ENCODE results near the gene THSD4.
"Not testable (repeated sequence)": the region's sequence is repeated elsewhere in the genome, so short reads cannot be mapped to it uniquely, and the experiment has no call there.

THSD4 gene

GRCh38 chr15:71357967-71358366 is 242.7 kb downstream of the THSD4 start:
- DNase-seq: no peak

- no peak for DNase-seq
These were observed 244.0 kb downstream of the THSD4 start for GRCh38 chr15:71359246-71359645.

GRCh38 chr15:71362556-71362955 is 247.3 kb downstream of the THSD4 start:
- DNase-seq: no peak

GRCh38 chr15:71362987-71363968 is 248.0 kb downstream of the THSD4 start:
- DNase-seq: no peak

GRCh38 chr15:71364117-71364584 is 248.9 kb downstream of the THSD4 start:
- no peak for DNase-seq

GRCh38 chr15:71366522-71366921 is 251.3 kb downstream of the THSD4 start:
- no peak for DNase-seq

- DNase-seq: no peak
These were observed 251.7 kb downstream of the THSD4 start for GRCh38 chr15:71366926-71367325.

- DNase-seq: not testable (repeated sequence)
These were observed 252.5 kb downstream of the THSD4 start for GRCh38 chr15:71367737-71368136.

GRCh38 chr15:71372769-71373168 is 257.5 kb downstream of the THSD4 start:
- peak; percentile 16 for DNase-seq

GRCh38 chr15:71373917-71374316 is 258.6 kb downstream of the THSD4 start:
- no peak for DNase-seq

GRCh38 chr15:71374607-71375352 is 259.5 kb downstream of the THSD4 start:
- DNase-seq: no peak

GRCh38 chr15:71375934-71376333 is 260.7 kb downstream of the THSD4 start:
- DNase-seq: no peak

- DNase-seq: no peak
These were observed 264.6 kb downstream of the THSD4 start for GRCh38 chr15:71379893-71380292.

- no peak for DNase-seq
These were observed 265.1 kb downstream of the THSD4 start for GRCh38 chr15:71380345-71380744.

GRCh38 chr15:71384501-71384900 is 269.2 kb downstream of the THSD4 start:
- no peak for DNase-seq

GRCh38 chr15:71385026-71385425 is 269.8 kb downstream of the THSD4 start:
- no peak for DNase-seq

- no peak for DNase-seq
These were observed 270.2 kb downstream of the THSD4 start for GRCh38 chr15:71385457-71385856.

- DNase-seq: no peak
These were observed 270.7 kb downstream of the THSD4 start for GRCh38 chr15:71386005-71386404.

GRCh38 chr15:71386448-71387236 is 271.4 kb downstream of the THSD4 start:
- DNase-seq: no peak

- no peak for DNase-seq
These were observed 272.5 kb downstream of the THSD4 start for GRCh38 chr15:71387810-71388209.

GRCh38 chr15:71390096-71390495 is 274.8 kb downstream of the THSD4 start:
- no peak for DNase-seq

GRCh38 chr15:71391421-71392088 is 276.3 kb downstream of the THSD4 start:
- no peak for DNase-seq
